ENCODE results near the gene METTL26.

GRCh38 chr16:672851-673250 is 36.7 kb upstream of the METTL26 start:
- no peak for TF ChIP-seq CTCF (IDR thresholded peaks at IDR 0.05)
- TF ChIP-seq POLR2A (IDR thresholded peaks at IDR 0.05): no peak
- TF ChIP-seq EP300 (IDR thresholded peaks at IDR 0.05): no peak
